Measurements from ENCODE around the gene CD44. TPM values are rescaled to one million over a fixed set of nuclear protein-coding genes. Genes with fewer than 3 reads are reported as not detected.

Gene CD44
- total RNA-seq, 1 experiment from 2014 or later: 6.1 TPM

DNA sequence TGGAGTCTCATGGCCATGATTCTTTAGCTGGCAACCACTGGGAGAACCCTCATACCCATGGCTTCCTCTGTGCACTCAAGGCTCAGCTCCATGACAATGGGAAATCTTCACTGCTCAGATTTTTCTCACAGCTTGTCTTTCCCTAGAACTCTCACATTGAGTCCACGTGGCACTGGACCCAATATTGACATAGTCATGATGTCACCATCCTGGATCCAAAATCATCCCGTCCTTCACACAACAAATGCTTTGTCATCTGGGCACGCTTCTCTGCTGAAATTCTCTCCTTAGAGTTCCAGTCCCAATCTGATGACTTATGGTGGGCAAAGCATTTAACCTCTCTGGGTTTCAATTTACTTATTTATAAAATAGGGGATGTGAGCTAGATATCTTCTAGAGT lies 37.7 kb upstream of the CD44 start:
- Mint-ChIP-seq H3K9me3 (no peaks in the 10 kb centered on the region), H3K27ac (no peak overlapping the region), H3K27me3 (ENCODE audit: low read depth) (peaks cover 1% of the 10 kb centered on the region), H3K36me3 (ENCODE audit: insufficient read depth in 1 of 3, low read depth in 3 of 3) (no peaks in the 10 kb centered on the region), H3K4me1 (no peaks in the 10 kb centered on the region), H3K4me3 (no peak overlapping the region)
- Histone ChIP-seq H3K4ac (ENCODE audit: low read depth, low read length) (no peak overlapping the region), H3K4me2 (ENCODE audit: insufficient read depth, insufficient read length, low read length) (no peak overlapping the region), H3K56ac (ENCODE audit: insufficient read length, low read depth, low read length) (no peak overlapping the region), H3K23ac (ENCODE audit: insufficient read length, low read depth, low read length) (no peak overlapping the region), H2AK5ac (ENCODE audit: insufficient read length, low read length) (no peak overlapping the region), H3K23me2 (ENCODE audit: insufficient read length, low read depth, low read length, poor library complexity, severe bottlenecking) (no peaks in the 10 kb centered on the region), H3K79me1 (ENCODE audit: insufficient read depth, low read depth, low read length, poor library complexity, severe bottlenecking) (no peaks in the 10 kb centered on the region), H3K14ac (ENCODE audit: insufficient read depth, low read length) (no peak overlapping the region), H2BK12ac (ENCODE audit: insufficient read length, low read depth, low read length) (no peak overlapping the region), H3K9ac (ENCODE audit: extremely low read depth, insufficient read length, low read length) (no peak overlapping the region), H3K4me1 (ENCODE audit: insufficient read depth, low read length) (no peaks in the 10 kb centered on the region), H4K5ac (ENCODE audit: insufficient read length, low read depth, low read length) (no peak overlapping the region), H4K91ac (ENCODE audit: insufficient read length, low read depth, low read length) (no peak overlapping the region), H4K20me1 (ENCODE audit: control insufficient read depth, insufficient read depth, insufficient read length) (no peaks in the 10 kb centered on the region), H2BK15ac (ENCODE audit: low read depth, low read length) (no peak overlapping the region), H2BK120ac (ENCODE audit: low read depth, low read length, poor library complexity, severe bottlenecking) (no peak overlapping the region), H2BK20ac (ENCODE audit: low read depth, low read length, poor library complexity, severe bottlenecking) (no peak overlapping the region), H3T11ph (ENCODE audit: low read length) (no peak overlapping the region), H2AFZ (ENCODE audit: low read length) (no peak overlapping the region), H3K79me2 (ENCODE audit: insufficient read depth, low read length) (no peaks in the 10 kb centered on the region), H3K27me3 (ENCODE audit: insufficient read depth, low read length) (no peaks in the 10 kb centered on the region), H3K27ac (ENCODE audit: insufficient read length, low read depth, low read length) (no peak overlapping the region), H2BK5ac (ENCODE audit: insufficient read length, low read length) (no peak overlapping the region), H3K18ac (ENCODE audit: insufficient read length, low read depth, low read length) (no peak overlapping the region), H4K8ac (replicated peaks; ENCODE audit: insufficient read length, low read depth, low read length) (no peak overlapping the region), H3K9me3 (ENCODE audit: control insufficient read depth, low read depth, low read length) (no peaks in the 10 kb centered on the region)
- TF ChIP-seq, protein P1, sequence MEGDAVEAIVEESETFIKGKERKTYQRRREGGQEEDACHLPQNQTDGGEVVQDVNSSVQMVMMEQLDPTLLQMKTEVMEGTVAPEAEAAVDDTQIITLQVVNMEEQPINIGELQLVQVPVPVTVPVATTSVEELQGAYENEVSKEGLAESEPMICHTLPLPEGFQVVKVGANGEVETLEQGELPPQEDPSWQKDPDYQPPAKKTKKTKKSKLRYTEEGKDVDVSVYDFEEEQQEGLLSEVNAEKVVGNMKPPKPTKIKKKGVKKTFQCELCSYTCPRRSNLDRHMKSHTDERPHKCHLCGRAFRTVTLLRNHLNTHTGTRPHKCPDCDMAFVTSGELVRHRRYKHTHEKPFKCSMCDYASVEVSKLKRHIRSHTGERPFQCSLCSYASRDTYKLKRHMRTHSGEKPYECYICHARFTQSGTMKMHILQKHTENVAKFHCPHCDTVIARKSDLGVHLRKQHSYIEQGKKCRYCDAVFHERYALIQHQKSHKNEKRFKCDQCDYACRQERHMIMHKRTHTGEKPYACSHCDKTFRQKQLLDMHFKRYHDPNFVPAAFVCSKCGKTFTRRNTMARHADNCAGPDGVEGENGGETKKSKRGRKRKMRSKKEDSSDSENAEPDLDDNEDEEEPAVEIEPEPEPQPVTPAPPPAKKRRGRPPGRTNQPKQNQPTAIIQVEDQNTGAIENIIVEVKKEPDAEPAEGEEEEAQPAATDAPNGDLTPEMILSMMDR (conservative IDR thresholded peaks at IDR 0.05): no peak
- WGBS (ENCODE audit: extremely low coverage, insufficient read length, low lambda C conversion rate): no CpG with 5 or more reads among the region's 3 CpGs
- no peak for DNase-seq
